GM21390 (cell line): ENCODE data around the gene TBPL1.

Source experiments
- ATAC-seq: cut with Tn5 transposase; IDR thresholded peaks from one replicate; pipeline ENCODE4 v1.9.1; 2021; ENCODE audit not compliant: unreplicated experiment

The TBPL1 gene

GRCh38 chr6:134003542-134003951 is 50.5 kb downstream of the TBPL1 start:
- ATAC-seq = no peak

- ATAC-seq = no peak
These were observed 51.7 kb downstream of the TBPL1 start for GRCh38 chr6:134004714-134005113.

- ATAC-seq = no peak
These were observed 52.8 kb downstream of the TBPL1 start for GRCh38 chr6:134005800-134006199.

- ATAC-seq = no peak
These were observed 54.1 kb downstream of the TBPL1 start for GRCh38 chr6:134007077-134007476.

- ATAC-seq = no peak
These were observed 56.9 kb downstream of the TBPL1 start for GRCh38 chr6:134009876-134010275.

- ATAC-seq = no peak
These were observed 57.4 kb downstream of the TBPL1 start for GRCh38 chr6:134010400-134010799.

- no peak for ATAC-seq
These were observed 58.0 kb downstream of the TBPL1 start for GRCh38 chr6:134010974-134011373.

- ATAC-seq = no peak
These were observed 61.6 kb downstream of the TBPL1 start for GRCh38 chr6:134014588-134015137.

- ATAC-seq = no peak
These were observed 62.9 kb downstream of the TBPL1 start for GRCh38 chr6:134015719-134016557.

- no peak for ATAC-seq
These were observed 63.5 kb downstream of the TBPL1 start for GRCh38 chr6:134016558-134016814.

- ATAC-seq = no peak
These were observed 67.0 kb downstream of the TBPL1 start for GRCh38 chr6:134020071-134020470.

- ATAC-seq = no peak
These were observed 67.5 kb downstream of the TBPL1 start for GRCh38 chr6:134020543-134020942.

GRCh38 chr6:134020968-134021367 is 67.9 kb downstream of the TBPL1 start:
- ATAC-seq = no peak

GRCh38 chr6:134021396-134022122 is 68.5 kb downstream of the TBPL1 start:
- ATAC-seq = no peak

GRCh38 chr6:134022650-134023049 is 69.6 kb downstream of the TBPL1 start:
- no peak for ATAC-seq

GRCh38 chr6:134026597-134026996 is 73.6 kb downstream of the TBPL1 start:
- no peak for ATAC-seq

- no peak for ATAC-seq
These were observed 75.4 kb downstream of the TBPL1 start for GRCh38 chr6:134028438-134028837.

- no peak for ATAC-seq
These were observed 76.8 kb downstream of the TBPL1 start for GRCh38 chr6:134029495-134030455.

- no peak for ATAC-seq
These were observed 78.8 kb downstream of the TBPL1 start for GRCh38 chr6:134031696-134032255.

- no peak for ATAC-seq
These were observed 81.5 kb downstream of the TBPL1 start for GRCh38 chr6:134034478-134034877.
